Loucy (cell line): Measurements from ENCODE around the gene THTPA.

Experiments
- H2AFZ ChIP-seq: fragments of 200-600 bp; sonication (generic); 2 replicates; pipeline ENCODE4 v1.6.0; 2016; ENCODE audit warnings: antibody characterized with exemption, mild to moderate bottlenecking, low read length, moderate library complexity
- H3F3A ChIP-seq: fragments of 200-600 bp; 2 replicates; pipeline ENCODE4 v1.6.0; 2016; ENCODE audit warnings: antibody characterized with exemption, low read depth, mild to moderate bottlenecking
- H3K27me3 ChIP-seq: fragments of 200-600 bp; sonication (generic); 2 replicates; pipeline ENCODE4 v1.6.1; 2014; ENCODE audit warnings: low read length, mild to moderate bottlenecking; ENCODE audit not compliant: insufficient read depth, poor library complexity, severe bottlenecking
- H3K36me3 ChIP-seq: fragments of 200-600 bp; sonication (generic); 2 replicates; pipeline ENCODE4 v1.6.1; 2016; ENCODE audit warnings: low read length; ENCODE audit not compliant: insufficient read depth
- H3K4me1 ChIP-seq: fragments of 200-600 bp; sonication (generic); 2 replicates; pipeline ENCODE4 v1.5.1; 2014; ENCODE audit warnings: low read length, mild to moderate bottlenecking; ENCODE audit not compliant: insufficient read depth, poor library complexity, severe bottlenecking
- H3K4me2 ChIP-seq: fragments of 200-600 bp; sonication (generic); 2 replicates; pipeline ENCODE4 v1.6.0; 2014; ENCODE audit warnings: antibody characterized with exemption, low read length, low read depth, mild to moderate bottlenecking; ENCODE audit not compliant: poor library complexity, severe bottlenecking
- H3K4me3 ChIP-seq: fragments of 200-600 bp; sonication (generic); 2 replicates; pipeline ENCODE4 v1.5.1; 2014; ENCODE audit warnings: low read length, mild to moderate bottlenecking, mixed read lengths; ENCODE audit not compliant: poor library complexity, severe bottlenecking
- H3K79me2 ChIP-seq: fragments of 200-600 bp; sonication (generic); 2 replicates; pipeline ENCODE4 v1.6.1; 2014; ENCODE audit warnings: low read length; ENCODE audit not compliant: insufficient read depth
- H3K9ac ChIP-seq: fragments of 200-600 bp; sonication (generic); 2 replicates; pipeline ENCODE4 v1.6.0; 2014; ENCODE audit warnings: mild to moderate bottlenecking, low read depth, low read length, moderate library complexity; ENCODE audit not compliant: poor library complexity, severe bottlenecking
- H3K9me2 ChIP-seq: fragments of 200-600 bp; sonication (generic); replicated peaks from 2 replicates; pipeline ENCODE4 v1.6.1; 2016; ENCODE audit warnings: low read depth, low read length, mixed read lengths
- H3K9me3 ChIP-seq: fragments of 200-600 bp; sonication (generic); 2 replicates; pipeline ENCODE4 v1.6.1; 2014; ENCODE audit warnings: mild to moderate bottlenecking, antibody characterized with exemption, low read length, low read depth; ENCODE audit not compliant: insufficient read depth
- H4K20me1 ChIP-seq: fragments of 200-600 bp; sonication (generic); 2 replicates; pipeline ENCODE4 v1.6.0; 2014; ENCODE audit warnings: antibody characterized with exemption, low read length, mild to moderate bottlenecking; ENCODE audit not compliant: insufficient read depth, poor library complexity, severe bottlenecking
- CTCF ChIP-seq: fragments of 200-600 bp; sonication (generic); conservative IDR thresholded peaks from 2 replicates; pipeline ENCODE4 v1.5.1; 2014; ENCODE audit warnings: mild to moderate bottlenecking, antibody characterized with exemption, low read length
- EZH2phosphoT487 ChIP-seq: fragments of 200-600 bp; IDR thresholded peaks from 2 replicates; pipeline ENCODE4 v1.6.1; 2018; ENCODE audit warnings: antibody characterized with exemption, mild to moderate bottlenecking, moderate library complexity, borderline replicate concordance

THTPA gene

GRCh38 chr14:23601424-23601823 is 45.4 kb downstream of the THTPA start:
- no peak for TF ChIP-seq CTCF
- TF ChIP-seq EZH2phosphoT487, result no peak
- no peaks in the 10 kb centered on the region for H4K20me1 ChIP-seq

DNA sequence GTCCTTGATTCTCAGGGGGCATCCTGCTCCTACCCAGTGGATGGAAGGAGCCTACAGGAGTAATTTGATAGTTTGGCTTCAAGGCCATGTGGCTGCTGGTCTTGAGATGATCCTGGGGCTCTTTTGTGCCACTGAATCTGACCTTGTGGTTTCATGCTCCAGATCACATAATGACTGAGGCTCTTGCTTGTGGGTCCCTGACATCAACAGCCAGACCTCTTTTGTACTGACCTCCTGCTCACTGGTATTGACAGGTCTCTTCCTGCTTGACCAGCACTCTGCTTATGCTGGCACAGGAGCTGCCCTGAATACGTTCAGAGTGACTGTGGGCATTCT is 45.7 kb downstream of the THTPA start:
- Histone ChIP-seq H3K9me3 (no peaks in the 10 kb centered on the region), H3K4me2 (peak overlapping the region; percentile 3)

More at GRCh38 chr14:23601424-23601823, 45.4 kb downstream of the THTPA start:
- Histone ChIP-seq H3K36me3 (no peaks in the 10 kb centered on the region), H3K79me2 (no peaks in the 10 kb centered on the region), H3F3A (no peaks in the 10 kb centered on the region), H3K9me2 (no peaks in the 10 kb centered on the region), H3K9ac (no peak overlapping the region), H3K27me3 (no peaks in the 10 kb centered on the region), H3K4me1 (peaks cover 15% of the 10 kb centered on the region), H2AFZ (peak overlapping the region; percentile 90), H3K4me3 (no peak overlapping the region), H3K9me3 (no peaks in the 10 kb centered on the region), H3K4me2 (peak overlapping the region; percentile 3)

DNA sequence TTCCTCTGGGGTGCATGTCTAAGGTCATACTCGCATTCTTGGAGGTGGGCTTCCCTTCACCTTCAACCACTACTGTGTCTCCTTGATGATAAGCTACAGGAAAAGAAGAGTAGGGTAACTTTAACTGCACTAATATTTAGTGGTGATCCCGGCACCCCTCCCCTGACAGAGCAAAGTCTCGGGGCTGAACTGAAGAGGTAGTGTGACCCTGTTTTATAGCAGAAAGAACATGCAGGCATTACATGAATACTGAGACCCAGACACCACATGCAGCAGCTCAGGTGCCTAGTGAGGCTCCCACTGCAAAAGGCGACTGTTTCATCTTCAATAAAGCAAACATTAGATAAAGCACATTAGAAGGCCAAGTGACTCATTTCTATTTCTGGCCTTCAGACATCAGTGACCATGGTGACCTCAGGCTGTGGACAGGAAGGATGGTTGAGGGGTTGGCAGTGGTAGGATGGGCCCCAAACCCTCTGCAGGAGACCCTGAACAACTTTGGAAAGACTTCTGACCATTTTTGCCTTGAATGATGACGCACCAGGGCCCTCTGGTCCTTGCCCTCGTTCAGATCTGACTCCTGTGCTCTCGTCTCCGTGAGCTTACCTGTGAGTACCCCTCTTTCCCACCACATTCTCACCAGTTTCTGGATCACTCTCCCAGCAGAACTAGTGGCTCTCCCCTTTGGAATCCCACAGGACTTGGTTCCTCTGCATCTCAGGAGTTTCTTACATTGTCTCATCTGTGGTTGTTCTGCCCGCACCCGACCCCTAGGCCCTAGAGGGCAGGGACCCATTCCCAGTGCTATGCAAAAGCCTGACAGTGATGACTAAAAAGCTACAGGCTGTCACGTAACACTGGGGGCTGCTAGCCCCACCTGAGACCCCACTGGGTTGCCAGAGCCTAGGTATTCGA is 46.4 kb downstream of the THTPA start:
- H2AFZ ChIP-seq, result peak overlapping the region; percentile 90
- H3K9ac ChIP-seq, result no peak overlapping the region
- no peaks in the 10 kb centered on the region for H3K9me3 ChIP-seq
- no peaks in the 10 kb centered on the region for H4K20me1 ChIP-seq
- H3K9me2 ChIP-seq, result no peaks in the 10 kb centered on the region
- peak overlapping the region; percentile 3 for H3K4me2 ChIP-seq
- H3K36me3 ChIP-seq, result no peaks in the 10 kb centered on the region
- no peaks in the 10 kb centered on the region for H3F3A ChIP-seq
- TF ChIP-seq EZH2phosphoT487 (no peak), CTCF (no peak)
- H3K27me3 ChIP-seq, result no peaks in the 10 kb centered on the region
- H3K4me1 ChIP-seq, result peaks cover 15% of the 10 kb centered on the region
- no peaks in the 10 kb centered on the region for H3K79me2 ChIP-seq
- H3K4me3 ChIP-seq, result no peak overlapping the region

More for the DNA sequence above, 45.7 kb downstream of the THTPA start:
- no peaks in the 10 kb centered on the region for H3K27me3 ChIP-seq
- no peaks in the 10 kb centered on the region for H4K20me1 ChIP-seq
- H3K36me3 ChIP-seq, result no peaks in the 10 kb centered on the region
- H3K4me1 ChIP-seq, result peaks cover 15% of the 10 kb centered on the region
- H3K79me2 ChIP-seq, result no peaks in the 10 kb centered on the region
- TF ChIP-seq CTCF (no peak), EZH2phosphoT487 (no peak)
- peak overlapping the region; percentile 90 for H2AFZ ChIP-seq
- H3F3A ChIP-seq, result no peaks in the 10 kb centered on the region
- H3K9me2 ChIP-seq, result no peaks in the 10 kb centered on the region
- no peak overlapping the region for H3K9ac ChIP-seq
- H3K4me3 ChIP-seq, result no peak overlapping the region
